ENCODE results near the gene PHC2. TPM values are rescaled to one million over a fixed set of nuclear protein-coding genes. Genes with fewer than 3 reads are reported as not detected.

PHC2 gene
- total and polyA plus RNA-seq, 3 donors from 2014 or later = 121 to 178 (median 130) TPM

DNA sequence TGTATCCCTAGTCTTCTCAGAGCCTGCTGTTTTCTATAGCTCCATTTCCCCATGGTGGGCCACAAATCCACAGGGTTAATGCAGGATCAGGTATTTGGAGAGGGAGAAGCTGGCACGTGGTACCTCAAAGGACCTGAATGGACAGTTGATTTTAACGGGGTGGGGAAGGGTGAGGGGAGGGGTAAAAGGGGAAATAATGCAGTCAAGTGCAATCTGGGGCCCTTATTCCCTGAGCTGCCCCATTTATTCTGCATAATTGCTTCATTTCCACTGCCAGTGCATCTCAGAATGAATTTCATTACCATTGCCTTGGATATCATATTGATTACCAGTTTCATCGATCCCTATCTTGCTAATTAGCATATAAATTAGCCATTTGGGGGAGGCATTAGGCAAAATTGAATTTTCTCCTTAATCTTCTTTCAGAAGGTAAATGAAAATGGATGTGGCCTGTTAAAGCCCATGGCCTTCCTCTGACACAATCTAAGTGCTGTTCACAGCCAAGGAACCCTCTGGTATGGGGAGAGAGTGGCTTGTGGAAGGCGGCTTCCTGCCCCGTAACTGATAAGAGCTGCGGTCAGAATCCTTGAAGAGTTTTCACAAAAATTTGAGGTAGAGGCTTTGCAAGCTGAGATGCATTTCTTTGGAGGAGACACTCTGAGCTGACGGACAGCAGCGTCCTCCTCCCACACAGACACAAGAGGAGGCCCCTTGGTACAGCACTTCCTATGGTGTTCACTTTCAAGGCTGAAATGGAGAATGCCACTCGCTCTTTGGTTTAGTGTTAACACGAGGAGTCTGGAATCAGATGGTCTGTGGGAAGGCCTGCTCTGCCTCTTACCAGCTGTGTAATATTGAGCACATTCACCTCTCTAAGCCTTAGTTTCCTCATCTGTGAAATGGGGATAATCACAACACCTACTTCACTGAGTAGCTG lies 34.4 kb downstream of the PHC2 start:
- intact Hi-C loops (cut with DNase I; ENCODE audit: low total_unique reads) = no loop called here
- no peak overlapping the region for H3K4me3 ChIP-seq
- H3K9me3 ChIP-seq = no peaks in the 10 kb centered on the region
- WGBS, 2 donors = 63 to 83% methylated on average over 10 of the region's 10 CpGs
- TF ChIP-seq, protein P1, sequence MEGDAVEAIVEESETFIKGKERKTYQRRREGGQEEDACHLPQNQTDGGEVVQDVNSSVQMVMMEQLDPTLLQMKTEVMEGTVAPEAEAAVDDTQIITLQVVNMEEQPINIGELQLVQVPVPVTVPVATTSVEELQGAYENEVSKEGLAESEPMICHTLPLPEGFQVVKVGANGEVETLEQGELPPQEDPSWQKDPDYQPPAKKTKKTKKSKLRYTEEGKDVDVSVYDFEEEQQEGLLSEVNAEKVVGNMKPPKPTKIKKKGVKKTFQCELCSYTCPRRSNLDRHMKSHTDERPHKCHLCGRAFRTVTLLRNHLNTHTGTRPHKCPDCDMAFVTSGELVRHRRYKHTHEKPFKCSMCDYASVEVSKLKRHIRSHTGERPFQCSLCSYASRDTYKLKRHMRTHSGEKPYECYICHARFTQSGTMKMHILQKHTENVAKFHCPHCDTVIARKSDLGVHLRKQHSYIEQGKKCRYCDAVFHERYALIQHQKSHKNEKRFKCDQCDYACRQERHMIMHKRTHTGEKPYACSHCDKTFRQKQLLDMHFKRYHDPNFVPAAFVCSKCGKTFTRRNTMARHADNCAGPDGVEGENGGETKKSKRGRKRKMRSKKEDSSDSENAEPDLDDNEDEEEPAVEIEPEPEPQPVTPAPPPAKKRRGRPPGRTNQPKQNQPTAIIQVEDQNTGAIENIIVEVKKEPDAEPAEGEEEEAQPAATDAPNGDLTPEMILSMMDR (IDR thresholded peaks at IDR 0.05) = no peak
- no peaks in the 10 kb centered on the region for H3K36me3 ChIP-seq (ENCODE audit: low read depth, missing control alignments)
- no peaks in the 10 kb centered on the region for H3K4me1 ChIP-seq
- H3K27me3 ChIP-seq = no peaks in the 10 kb centered on the region
- DNase-seq = no peak
- H3K27ac ChIP-seq = no peak overlapping the region

GRCh38 chr1:33394770-33395169 lies 36.1 kb downstream of the PHC2 start:
- no peak for TF ChIP-seq POLR2A (IDR thresholded peaks at IDR 0.05)
- TF ChIP-seq, protein P1 (IDR thresholded peaks at IDR 0.05) = no peak
- H3K9me3 ChIP-seq = no peaks in the 10 kb centered on the region
- H3K36me3 ChIP-seq (ENCODE audit: low read depth, missing control alignments) = no peaks in the 10 kb centered on the region
- no peak overlapping the region for H3K27ac ChIP-seq
- H3K4me3 ChIP-seq = no peak overlapping the region
- no peaks in the 10 kb centered on the region for H3K27me3 ChIP-seq
- WGBS, 2 donors = 82 to 91% methylated on average over 5 of the region's 5 CpGs
- no peak for DNase-seq
- H3K4me1 ChIP-seq = peaks cover 4% of the 10 kb centered on the region
- intact Hi-C loops (cut with DNase I; ENCODE audit: low total_unique reads) = no loop called here

DNA sequence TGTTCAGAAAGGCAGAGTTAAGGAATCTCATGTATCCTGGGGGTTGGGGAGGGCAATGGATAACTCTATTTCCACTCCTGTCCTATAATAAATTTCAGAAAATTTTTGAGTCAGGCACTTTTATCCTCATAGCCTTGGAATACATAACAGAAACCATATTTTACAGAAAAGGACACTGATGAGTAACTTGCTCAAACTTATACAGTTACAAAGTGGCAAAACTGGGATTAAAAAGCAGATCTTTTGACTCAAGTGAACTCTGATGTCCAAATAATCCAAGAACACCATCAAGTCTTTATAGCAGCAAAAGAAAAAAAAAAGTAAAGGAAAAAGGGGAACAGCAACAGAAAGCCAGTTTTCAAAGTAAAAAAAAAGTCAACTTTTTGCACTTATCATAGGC lies 36.9 kb downstream of the PHC2 start:
- Histone ChIP-seq H3K9me3 (no peaks in the 10 kb centered on the region), H3K4me1 (peaks cover 4% of the 10 kb centered on the region), H3K4me3 (no peak overlapping the region), H3K36me3 (ENCODE audit: low read depth, missing control alignments) (no peaks in the 10 kb centered on the region), H3K27me3 (no peaks in the 10 kb centered on the region), H3K27ac (no peak overlapping the region)
- intact Hi-C loops (cut with DNase I; ENCODE audit: low total_unique reads) = no loop called here
- no peak for DNase-seq
- no peak for TF ChIP-seq POLR2A (IDR thresholded peaks at IDR 0.05)

- Histone ChIP-seq H3K9me3 (no peaks in the 10 kb centered on the region), H3K36me3 (ENCODE audit: low read depth, missing control alignments) (no peaks in the 10 kb centered on the region), H3K27me3 (no peaks in the 10 kb centered on the region), H3K4me3 (no peak overlapping the region), H3K27ac (no peak overlapping the region), H3K4me1 (peaks cover 4% of the 10 kb centered on the region)
- intact Hi-C loops (cut with DNase I; ENCODE audit: low total_unique reads) = no loop called here
- WGBS, 2 donors = 91% methylated on average over 2 of the region's 2 CpGs
- TF ChIP-seq POLR2A (IDR thresholded peaks at IDR 0.05) = no peak
- TF ChIP-seq, protein P1 (IDR thresholded peaks at IDR 0.05) = no peak
- no peak for DNase-seq
Observed at GRCh38 chr1:33393524-33393923, 37.4 kb downstream of the PHC2 start.

- H3K9me3 ChIP-seq = no peaks in the 10 kb centered on the region
- no peak overlapping the region for H3K27ac ChIP-seq
- intact Hi-C loops (cut with DNase I; ENCODE audit: low total_unique reads) = no loop called here
- TF ChIP-seq POLR2A (IDR thresholded peaks at IDR 0.05) = no peak
- TF ChIP-seq, protein P1 (IDR thresholded peaks at IDR 0.05) = no peak
- 57 to 64% methylated on average over 3 of the region's 3 CpGs for WGBS, 2 donors
- H3K27me3 ChIP-seq = no peaks in the 10 kb centered on the region
- H3K4me1 ChIP-seq = peaks cover 4% of the 10 kb centered on the region
- DNase-seq = no peak
- H3K36me3 ChIP-seq (ENCODE audit: low read depth, missing control alignments) = no peaks in the 10 kb centered on the region
- no peak overlapping the region for H3K4me3 ChIP-seq
Observed at GRCh38 chr1:33392639-33393038, 38.3 kb downstream of the PHC2 start.
